Measurements from ENCODE around the gene C19orf25. TPM values are rescaled to one million over a fixed set of nuclear protein-coding genes. Genes with fewer than 3 reads are reported as not detected.

The C19orf25 gene
- total RNA-seq = 10 to 100 TPM; 17.5 to 20.8 TPM

DNA sequence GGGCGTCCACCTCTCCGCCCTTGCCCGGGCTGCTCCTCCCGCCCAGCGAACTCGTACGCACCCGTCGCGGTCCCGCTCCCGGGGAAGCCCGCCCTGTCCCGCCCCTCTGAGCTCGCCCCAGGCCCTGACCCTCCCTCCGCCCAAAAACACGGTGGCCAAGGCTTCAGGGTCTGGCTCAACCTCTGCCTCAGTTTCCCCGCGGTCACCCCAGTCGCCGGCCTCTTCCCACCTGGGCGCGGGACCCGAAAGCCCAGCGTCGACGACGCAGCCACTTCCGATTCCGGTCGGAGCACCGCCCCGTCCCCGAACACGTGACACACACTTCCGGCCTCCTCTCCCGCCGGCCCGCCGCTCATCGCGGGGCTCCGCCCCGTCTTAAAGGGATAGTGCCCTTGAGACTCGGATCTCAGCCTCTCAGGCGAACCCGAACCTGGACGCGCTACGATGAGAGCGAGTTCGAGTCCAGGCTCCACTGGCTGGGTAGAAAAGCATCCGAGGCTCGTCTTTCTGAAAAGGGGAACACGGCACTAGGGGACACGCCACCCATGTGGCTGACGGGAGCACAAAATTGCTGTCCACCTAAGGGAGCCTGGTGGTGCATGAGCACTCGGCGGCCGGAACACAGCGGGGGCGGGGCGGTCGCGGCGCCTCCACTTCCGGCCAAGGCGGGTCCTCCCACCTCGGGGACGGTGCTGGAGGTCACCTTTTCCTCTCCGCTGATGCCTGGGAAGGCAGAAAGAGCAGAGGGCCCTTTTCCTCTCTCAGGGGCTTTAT is at the start of gene C19orf25:
Gene C19orf25, minus strand, starts transcription at position 282 of the 774 bp plus-strand sequence. CDS start 312 bp downstream, outside the sequence.
- CTCF ChIA-PET = no interaction called here
- intact Hi-C loops (cut with micrococcal nuclease) = loop anchor here (1.0 to 5.0 kb wide), 5 partner anchors 11 to 126 kb away; partner anchors contain the start of genes DAZAP1, NDUFS7, PCSK4 and RPS15

GRCh38 chr19:1527650-1528309 is 48.8 kb upstream of the C19orf25 start:
- H3K4me1 Mint-ChIP-seq (ENCODE audit: low read depth) = peaks cover 7% of the 10 kb centered on the region
- H3K4me3 Mint-ChIP-seq = no peak overlapping the region
- DNase-seq = no peak
- no peaks in the 10 kb centered on the region for H3K9me3 Mint-ChIP-seq
- peaks cover 36% of the 10 kb centered on the region for H3K27me3 Mint-ChIP-seq (ENCODE audit: low read depth)
- no peaks in the 10 kb centered on the region for H3K36me3 Mint-ChIP-seq (ENCODE audit: low read depth)
- intact Hi-C loops (cut with micrococcal nuclease) = no loop called here
- CTCF ChIA-PET = no interaction called here
- no peak overlapping the region for H3K27ac Mint-ChIP-seq

More for the DNA sequence above, at the start of gene C19orf25:
- H3K9me3 Mint-ChIP-seq = no peaks in the 10 kb centered on the region
- peak; percentile 96 for DNase-seq
- H3K36me3 Mint-ChIP-seq (ENCODE audit: low read depth) = peaks cover 3% of the 10 kb centered on the region
- H3K27me3 Mint-ChIP-seq (ENCODE audit: low read depth) = no peaks in the 10 kb centered on the region
- peaks cover 15% of the 10 kb centered on the region for H3K4me1 Mint-ChIP-seq (ENCODE audit: low read depth)
- peak within 1 kb of the TSS; percentile 95 for H3K27ac Mint-ChIP-seq
- H3K4me3 Mint-ChIP-seq = peak within 1 kb of the TSS; percentile 99

DNA sequence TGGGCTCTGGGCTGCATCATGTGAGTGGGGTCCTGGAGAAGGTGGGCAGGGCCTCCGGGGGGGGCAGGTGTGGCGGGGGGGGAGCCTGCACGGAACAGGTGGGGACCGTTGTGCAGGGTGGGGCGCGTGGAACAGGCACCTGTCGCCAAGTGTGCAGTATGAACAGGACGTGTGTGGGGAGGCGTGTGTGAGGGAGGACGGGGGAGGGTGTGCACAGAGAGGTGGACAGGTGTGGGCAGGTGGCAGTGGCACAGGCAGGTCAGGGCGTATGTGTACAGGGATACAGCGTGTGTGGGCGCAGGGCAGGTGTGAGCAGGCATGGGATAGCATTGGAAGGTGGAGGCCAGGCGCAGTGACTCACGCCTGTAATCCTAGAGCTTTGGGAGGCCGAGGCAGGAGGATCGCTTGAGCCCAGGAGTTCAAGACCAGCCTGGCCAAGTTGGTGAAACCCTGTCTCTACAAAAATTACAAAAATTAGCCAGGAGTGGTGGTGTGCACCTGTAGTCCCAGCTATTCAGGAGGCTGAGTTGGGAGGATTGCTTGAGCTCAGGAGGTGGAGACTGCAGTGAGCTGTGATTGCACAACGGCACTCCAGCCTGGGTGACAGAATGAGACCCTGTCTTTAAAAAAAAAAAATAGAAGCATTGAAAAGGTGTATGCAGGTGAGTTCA is 48.1 kb upstream of the C19orf25 start:
- no peak overlapping the region for H3K27ac Mint-ChIP-seq
- H3K4me3 Mint-ChIP-seq = no peak overlapping the region
- H3K36me3 Mint-ChIP-seq (ENCODE audit: low read depth) = no peaks in the 10 kb centered on the region
- H3K9me3 Mint-ChIP-seq = no peaks in the 10 kb centered on the region
- peaks cover 7% of the 10 kb centered on the region for H3K4me1 Mint-ChIP-seq (ENCODE audit: low read depth)
- DNase-seq = no peak
- intact Hi-C loops (cut with micrococcal nuclease) = no loop called here
- CTCF ChIA-PET = no interaction called here
- H3K27me3 Mint-ChIP-seq (ENCODE audit: low read depth) = peaks cover 36% of the 10 kb centered on the region

DNA sequence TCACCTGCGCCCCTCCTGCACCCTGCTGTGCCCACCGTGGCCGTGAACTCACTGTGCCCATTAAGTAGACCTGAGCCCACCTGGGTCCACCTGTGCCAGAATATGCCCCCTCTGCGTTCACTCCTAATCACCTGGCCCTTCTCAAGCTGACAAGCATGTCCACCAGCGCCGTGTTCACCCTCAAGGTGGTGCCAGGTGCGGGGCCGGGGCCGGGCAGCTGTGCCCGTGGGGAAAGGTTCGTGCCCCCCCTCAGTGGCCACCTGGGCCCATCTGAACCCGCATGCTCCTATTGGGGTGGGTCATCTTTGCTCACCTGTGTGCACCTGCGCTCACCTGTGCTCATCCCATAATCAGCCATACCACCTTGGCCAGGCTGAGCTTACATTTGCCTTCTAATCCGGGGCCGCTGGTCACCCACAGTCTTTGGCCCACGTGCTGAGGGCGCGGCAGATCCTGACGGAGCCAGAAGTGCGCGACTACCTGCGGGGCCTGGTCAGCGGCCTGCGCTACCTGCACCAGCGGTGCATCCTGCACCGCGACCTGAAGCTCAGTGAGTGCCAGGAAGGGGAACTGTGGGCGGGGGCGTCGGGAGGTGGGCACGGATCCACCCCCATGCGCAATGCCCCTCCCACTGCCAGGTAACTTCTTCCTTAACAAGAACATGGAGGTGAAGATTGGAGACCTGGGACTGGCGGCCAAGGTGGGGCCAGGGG is 47.2 kb upstream of the C19orf25 start:
- intact Hi-C loops (cut with micrococcal nuclease) = no loop called here
- CTCF ChIA-PET = no interaction called here
- no peak overlapping the region for H3K4me3 Mint-ChIP-seq
- H3K36me3 Mint-ChIP-seq (ENCODE audit: low read depth) = no peaks in the 10 kb centered on the region
- peaks cover 36% of the 10 kb centered on the region for H3K27me3 Mint-ChIP-seq (ENCODE audit: low read depth)
- H3K27ac Mint-ChIP-seq = no peak overlapping the region
- no peak for DNase-seq
- peaks cover 7% of the 10 kb centered on the region for H3K4me1 Mint-ChIP-seq (ENCODE audit: low read depth)
- no peaks in the 10 kb centered on the region for H3K9me3 Mint-ChIP-seq

GRCh38 chr19:1525343-1525742 is 46.3 kb upstream of the C19orf25 start:
- H3K4me1 Mint-ChIP-seq (ENCODE audit: low read depth) = peaks cover 7% of the 10 kb centered on the region
- CTCF ChIA-PET = no interaction called here
- H3K9me3 Mint-ChIP-seq = no peaks in the 10 kb centered on the region
- H3K36me3 Mint-ChIP-seq (ENCODE audit: low read depth) = no peaks in the 10 kb centered on the region
- DNase-seq = no peak
- H3K4me3 Mint-ChIP-seq = no peak overlapping the region
- H3K27ac Mint-ChIP-seq = no peak overlapping the region
- H3K27me3 Mint-ChIP-seq (ENCODE audit: low read depth) = peaks cover 36% of the 10 kb centered on the region
- intact Hi-C loops (cut with micrococcal nuclease) = no loop called here

DNA sequence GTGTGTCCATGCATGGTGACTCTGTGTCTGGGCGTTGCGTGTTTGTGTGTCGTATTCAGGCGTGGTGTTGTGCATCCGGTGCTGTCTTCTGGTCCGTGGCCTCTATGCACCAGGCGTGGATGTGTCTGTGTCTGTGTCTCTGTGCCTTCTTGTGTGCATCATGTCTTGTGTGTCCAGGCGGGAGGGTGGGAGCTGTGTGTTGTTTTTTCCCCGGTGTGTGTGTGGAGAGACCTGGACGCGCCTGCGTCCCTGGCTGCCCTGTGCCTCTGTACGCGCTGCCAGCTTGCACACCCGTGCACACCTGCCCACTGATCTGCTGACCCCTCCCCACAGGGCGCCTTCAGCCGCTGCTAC is 45.9 kb upstream of the C19orf25 start:
- intact Hi-C loops (cut with micrococcal nuclease) = no loop called here
- Mint-ChIP-seq H3K36me3 (ENCODE audit: low read depth) (no peaks in the 10 kb centered on the region), H3K27me3 (ENCODE audit: low read depth) (peaks cover 33% of the 10 kb centered on the region), H3K9me3 (no peaks in the 10 kb centered on the region), H3K4me1 (ENCODE audit: low read depth) (peaks cover 7% of the 10 kb centered on the region), H3K4me3 (no peak overlapping the region), H3K27ac (no peak overlapping the region)
- CTCF ChIA-PET = no interaction called here
- no peak for DNase-seq

DNA sequence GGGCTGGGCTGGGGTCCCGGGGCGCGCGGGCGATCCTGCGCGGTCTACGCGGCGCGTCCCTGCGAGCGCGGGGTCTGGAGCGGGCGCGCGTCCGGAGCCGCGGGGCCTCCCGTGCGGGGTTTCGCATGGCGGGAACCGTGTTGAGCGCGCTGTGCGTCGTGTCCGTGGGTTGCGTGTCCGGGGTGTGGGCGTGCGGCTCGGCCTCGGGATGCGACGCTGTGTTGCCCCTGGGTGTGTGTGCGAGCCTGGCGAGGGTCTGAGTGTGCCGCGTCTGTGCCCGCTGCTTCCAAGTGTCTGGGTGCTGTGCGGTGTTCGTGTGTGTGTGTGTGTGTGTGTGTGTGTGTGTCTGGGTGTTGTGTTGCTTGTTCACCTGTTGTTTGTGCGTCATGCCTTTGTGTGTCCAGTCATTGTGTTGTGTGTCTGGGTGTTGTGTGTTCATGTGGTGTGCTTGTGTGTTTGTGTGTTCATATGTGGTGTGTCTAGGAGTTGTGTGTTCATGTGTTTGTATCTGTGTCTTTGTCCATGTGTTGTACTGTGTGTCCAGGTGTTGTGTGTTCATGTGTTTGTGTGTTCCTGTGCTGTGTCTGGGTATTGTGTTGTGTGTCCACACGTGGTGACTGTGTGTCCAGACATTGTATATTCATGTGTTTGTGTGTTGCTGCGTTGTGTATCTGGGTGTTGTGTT is 45.4 kb upstream of the C19orf25 start:
- Mint-ChIP-seq H3K4me1 (ENCODE audit: low read depth) (peaks cover 7% of the 10 kb centered on the region), H3K9me3 (no peaks in the 10 kb centered on the region), H3K36me3 (ENCODE audit: low read depth) (no peaks in the 10 kb centered on the region), H3K4me3 (no peak overlapping the region), H3K27ac (no peak overlapping the region), H3K27me3 (ENCODE audit: low read depth) (peaks cover 30% of the 10 kb centered on the region)
- no peak for DNase-seq
- intact Hi-C loops (cut with micrococcal nuclease) = no loop called here
- CTCF ChIA-PET = no interaction called here

GRCh38 chr19:1523412-1524286 is 44.6 kb upstream of the C19orf25 start, which contains the start of gene PLK5:
PLK5 (plus strand) TSS chr19:1524077; CDS start chr19:1526997, 2,920 bp downstream.
- Mint-ChIP-seq H3K27me3 (ENCODE audit: low read depth) (peaks cover 30% of the 10 kb centered on the region), H3K4me3 (no peak within 1 kb of the TSS), H3K9me3 (no peaks in the 10 kb centered on the region), H3K4me1 (ENCODE audit: low read depth) (peaks cover 7% of the 10 kb centered on the region), H3K36me3 (ENCODE audit: low read depth) (no peaks in the 10 kb centered on the region), H3K27ac (no peak within 1 kb of the TSS)
- CTCF ChIA-PET = no interaction called here
- no peak for DNase-seq
- intact Hi-C loops (cut with micrococcal nuclease) = no loop called here

GRCh38 chr19:1522838-1523237 is 43.8 kb upstream of the C19orf25 start:
- peaks cover 30% of the 10 kb centered on the region for H3K27me3 Mint-ChIP-seq (ENCODE audit: low read depth)
- no peaks in the 10 kb centered on the region for H3K36me3 Mint-ChIP-seq (ENCODE audit: low read depth)
- intact Hi-C loops (cut with micrococcal nuclease) = no loop called here
- no peak overlapping the region for H3K4me3 Mint-ChIP-seq
- no peaks in the 10 kb centered on the region for H3K9me3 Mint-ChIP-seq
- CTCF ChIA-PET = no interaction called here
- peaks cover 7% of the 10 kb centered on the region for H3K4me1 Mint-ChIP-seq (ENCODE audit: low read depth)
- no peak for DNase-seq
- no peak overlapping the region for H3K27ac Mint-ChIP-seq

GRCh38 chr19:1522061-1522460 is 43.0 kb upstream of the C19orf25 start:
- H3K27me3 Mint-ChIP-seq (ENCODE audit: low read depth) = peaks cover 25% of the 10 kb centered on the region
- intact Hi-C loops (cut with micrococcal nuclease) = no loop called here
- no peak overlapping the region for H3K4me3 Mint-ChIP-seq
- no peaks in the 10 kb centered on the region for H3K9me3 Mint-ChIP-seq
- no peak overlapping the region for H3K27ac Mint-ChIP-seq
- H3K4me1 Mint-ChIP-seq (ENCODE audit: low read depth) = peaks cover 7% of the 10 kb centered on the region
- H3K36me3 Mint-ChIP-seq (ENCODE audit: low read depth) = no peaks in the 10 kb centered on the region
- no peak for DNase-seq
- CTCF ChIA-PET = no interaction called here

DNA sequence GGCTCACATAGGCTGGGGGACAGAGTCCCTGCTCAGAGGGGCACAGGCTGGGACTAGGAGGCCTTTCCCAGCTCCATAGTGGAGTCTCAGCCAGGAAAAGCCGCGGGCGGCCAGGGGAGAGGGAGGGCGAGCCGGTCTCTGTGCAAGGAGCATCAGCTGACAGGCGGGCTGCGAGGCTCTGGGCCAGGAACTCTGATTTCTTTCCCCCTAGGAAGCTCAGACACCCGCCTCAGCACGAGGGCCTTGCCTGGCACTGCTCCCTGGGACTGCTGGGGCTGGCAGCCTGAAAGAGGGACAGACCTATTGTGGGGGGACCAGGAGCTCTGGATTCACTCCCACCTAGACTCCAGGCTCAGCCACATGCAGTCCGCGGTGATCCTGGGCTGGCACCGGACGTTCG is 42.6 kb upstream of the C19orf25 start:
- Mint-ChIP-seq H3K4me3 (no peak overlapping the region), H3K36me3 (ENCODE audit: low read depth) (no peaks in the 10 kb centered on the region), H3K27ac (no peak overlapping the region), H3K4me1 (ENCODE audit: low read depth) (peaks cover 7% of the 10 kb centered on the region), H3K27me3 (ENCODE audit: low read depth) (peaks cover 24% of the 10 kb centered on the region), H3K9me3 (no peaks in the 10 kb centered on the region)
- CTCF ChIA-PET = no interaction called here
- DNase-seq = no peak
- intact Hi-C loops (cut with micrococcal nuclease) = no loop called here

Measured in activated naive CD4-positive, alpha-beta T cell treated with anti-CD3 and anti-CD28 coated beads for 36 hours (primary cell).